Posterior cingulate gyrus (tissue), 11 donors: ENCODE data around the gene MBTPS1.
A peak's percentile ranks its signal among the peaks of the same experiment; 100 is the strongest.

ENCODE experiments used
- DNase-seq, 10 donors: peaks; one replicate each; pipeline versions ENCODE4 v3.0.0 to v3.0.0-alpha.2; 2020 to 2021; ENCODE audit warnings: mixed read lengths in 3 of 10
- intact Hi-C: fragments of 100-400 bp; cut with DNase I; formaldehyde crosslinking; loops from one replicate; pipeline ENCODE4 v1.15.1; 2023

MBTPS1 gene

GRCh38 chr16:84082835-84083569 is 33.7 kb downstream of the MBTPS1 start:
- intact Hi-C loops: loop anchor here (10.0 kb wide), 2 partner anchors 102 to 402 kb away; partner anchors contain the start of gene TAF1C
- peak in 1 of 10 donors; percentile 52 for DNase-seq

GRCh38 chr16:84082110-84082509 is 34.6 kb downstream of the MBTPS1 start:
- intact Hi-C loops: loop anchor here (10.0 kb wide), 2 partner anchors 103 to 403 kb away; partner anchors contain the start of gene TAF1C

GRCh38 chr16:84081446-84081989 is 35.2 kb downstream of the MBTPS1 start:
- DNase-seq: peak in 1 of 10 donors; percentile 39
- intact Hi-C loops: loop anchor here (10.0 kb wide), 2 partner anchors 103 to 403 kb away; partner anchors contain the start of gene TAF1C

More at GRCh38 chr16:84082110-84082509, 34.6 kb downstream of the MBTPS1 start:
- DNase-seq: peak in 1 of 10 donors; percentile 60

GRCh38 chr16:84080813-84081212 is 35.9 kb downstream of the MBTPS1 start:
- no peak for DNase-seq
- intact Hi-C loops: loop anchor here (10.0 kb wide), 2 partner anchors 104 to 404 kb away; partner anchors contain the start of gene TAF1C

DNA sequence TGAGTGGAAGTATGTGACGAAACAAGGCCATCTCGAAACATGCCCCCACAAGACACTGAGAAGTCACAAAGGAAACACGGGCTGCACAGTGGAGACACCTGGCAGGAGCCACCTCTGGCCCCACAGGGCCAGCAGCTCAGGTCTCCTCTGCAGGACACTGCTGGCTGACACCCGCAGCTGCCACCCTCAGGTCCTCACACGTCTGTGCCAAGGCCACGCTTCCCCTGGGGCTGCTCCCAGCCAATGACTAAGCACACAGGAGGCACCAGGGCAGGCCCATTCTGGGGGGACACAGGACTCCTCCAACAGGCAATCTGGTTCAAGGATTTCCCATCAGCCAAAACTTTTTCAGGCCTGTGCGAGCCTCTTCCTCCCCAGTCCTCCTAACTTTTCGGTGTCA is 36.4 kb downstream of the MBTPS1 start:
- peak in 1 of 10 donors; percentile 67 for DNase-seq
- intact Hi-C loops: loop anchor here (10.0 kb wide), 2 partner anchors 104 to 404 kb away; partner anchors contain the start of gene TAF1C

DNA sequence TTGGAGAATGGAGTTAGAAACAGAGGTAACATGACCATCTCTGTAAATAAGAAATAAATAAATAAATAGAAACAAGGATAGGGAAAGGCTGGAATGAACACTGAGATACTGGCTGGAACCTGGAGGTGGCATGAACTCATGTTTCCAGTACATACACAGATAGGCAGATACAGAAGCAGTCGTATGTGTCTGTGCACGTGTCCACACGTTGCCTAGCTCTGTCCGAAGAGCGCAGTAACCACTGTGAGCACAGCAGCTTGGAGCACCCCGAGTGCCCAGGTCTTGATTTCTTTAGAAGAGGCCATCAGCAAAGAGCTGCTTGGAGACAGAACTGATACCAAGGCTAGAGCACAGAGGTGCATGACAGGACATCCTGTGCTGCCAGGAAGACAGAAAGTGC is 37.1 kb downstream of the MBTPS1 start:
- intact Hi-C loops: loop anchor here (10.0 kb wide), 2 partner anchors 105 to 405 kb away; partner anchors contain the start of gene TAF1C
- DNase-seq: peak in 1 of 10 donors; percentile 27

- intact Hi-C loops: no loop called here
- no peak for DNase-seq
Measured at GRCh38 chr16:84075376-84075775, 41.4 kb downstream of the MBTPS1 start.

DNA sequence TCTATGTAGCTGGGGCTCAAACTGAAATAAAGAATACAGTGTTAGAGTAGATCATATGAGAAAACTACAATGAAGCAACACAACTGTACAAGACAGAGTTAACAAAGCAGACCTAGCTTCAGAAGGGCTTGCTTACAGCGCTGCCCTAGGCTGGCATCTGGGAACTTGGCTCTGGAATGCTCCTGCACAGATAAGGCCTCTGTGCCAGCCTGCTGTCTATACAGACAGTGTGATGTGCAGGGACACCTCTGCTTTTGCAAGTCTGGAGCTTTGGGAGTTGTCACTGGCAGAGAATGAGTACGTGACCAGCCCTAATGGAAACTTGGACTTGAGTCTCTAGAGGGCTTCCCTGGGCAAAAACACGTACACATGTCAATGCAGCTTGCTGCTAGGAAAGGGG is 42.0 kb downstream of the MBTPS1 start:
- intact Hi-C loops: no loop called here
- peak in 1 of 10 donors; percentile 43 for DNase-seq

- no peak for DNase-seq
- intact Hi-C loops: no loop called here
Measured at GRCh38 chr16:84072014-84072413, 44.7 kb downstream of the MBTPS1 start.

DNA sequence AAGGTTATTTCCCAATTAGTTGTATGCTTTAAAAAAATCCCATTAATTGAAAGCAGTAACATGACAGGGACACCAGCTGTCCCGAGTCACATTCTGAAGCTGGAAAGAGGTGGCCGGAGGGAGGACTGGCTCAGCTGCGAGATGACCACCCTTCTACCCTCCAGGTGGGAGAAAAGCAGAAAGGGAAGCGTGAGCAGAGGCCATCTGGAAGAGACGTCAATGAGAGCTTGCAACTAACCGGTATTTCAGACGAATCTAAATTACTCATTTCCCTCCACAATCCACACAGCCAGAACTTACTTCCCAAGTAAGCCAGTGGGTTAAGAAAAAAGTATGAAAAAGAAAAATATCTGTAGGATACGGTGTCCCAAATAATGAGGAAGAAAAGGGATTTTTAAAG is 45.6 kb downstream of the MBTPS1 start:
- intact Hi-C loops: no loop called here
- DNase-seq: no peak

DNA sequence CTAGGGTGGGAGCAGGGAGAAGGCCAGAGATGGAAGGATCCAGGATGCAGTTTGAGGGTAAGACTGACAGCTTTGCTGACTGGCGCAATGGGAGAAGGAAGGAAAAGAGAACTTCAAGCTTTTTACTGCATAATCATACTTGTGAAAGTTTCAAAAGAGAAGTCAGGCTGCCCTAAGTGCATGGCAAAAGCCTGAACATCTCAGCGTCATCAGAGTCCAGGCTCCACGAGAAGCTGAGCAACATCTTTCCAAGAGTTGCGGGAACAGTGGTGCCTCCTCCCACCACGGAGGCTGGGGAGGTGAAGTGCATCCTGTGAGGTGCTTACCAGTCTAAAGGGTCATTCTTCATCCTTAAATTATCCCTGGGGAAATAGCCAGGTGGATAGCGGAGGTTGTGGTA is 47.2 kb downstream of the MBTPS1 start:
- intact Hi-C loops: no loop called here
- peak in 1 of 10 donors; percentile 80 for DNase-seq

DNA sequence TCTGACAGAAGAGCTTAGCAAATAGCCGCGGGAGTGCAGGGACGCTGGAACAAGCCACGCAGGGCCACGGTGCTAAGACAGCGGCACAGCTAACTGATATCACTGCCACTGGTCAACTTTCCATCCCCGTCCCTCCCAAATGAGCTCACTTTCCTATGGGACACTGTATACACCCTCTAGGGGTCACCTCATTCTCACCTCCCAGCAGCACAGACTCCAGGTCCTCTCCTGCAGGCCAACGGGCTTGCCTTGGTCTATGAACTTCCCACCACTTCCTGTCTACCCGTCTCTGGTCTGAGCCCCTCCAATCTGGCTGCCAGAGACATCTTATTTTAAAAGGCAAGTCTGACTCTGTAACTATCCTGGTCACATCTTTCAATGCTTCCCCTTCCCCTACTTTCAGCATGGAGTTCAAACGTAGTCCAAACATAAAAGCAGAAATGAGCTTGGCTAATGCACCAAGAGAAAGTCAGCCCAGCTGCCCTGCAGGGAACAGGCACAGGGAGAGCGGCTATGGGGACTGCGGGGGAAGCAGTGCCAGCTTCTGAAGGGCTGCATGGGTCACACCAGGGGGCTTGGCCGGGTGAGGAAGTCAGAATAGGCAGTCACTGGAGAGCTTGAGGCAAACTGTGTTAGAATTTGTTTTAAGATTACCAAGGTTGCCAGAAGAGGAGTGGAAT is 47.8 kb downstream of the MBTPS1 start:
- intact Hi-C loops: no loop called here
- peak in 1 of 10 donors; percentile 49 for DNase-seq

DNA sequence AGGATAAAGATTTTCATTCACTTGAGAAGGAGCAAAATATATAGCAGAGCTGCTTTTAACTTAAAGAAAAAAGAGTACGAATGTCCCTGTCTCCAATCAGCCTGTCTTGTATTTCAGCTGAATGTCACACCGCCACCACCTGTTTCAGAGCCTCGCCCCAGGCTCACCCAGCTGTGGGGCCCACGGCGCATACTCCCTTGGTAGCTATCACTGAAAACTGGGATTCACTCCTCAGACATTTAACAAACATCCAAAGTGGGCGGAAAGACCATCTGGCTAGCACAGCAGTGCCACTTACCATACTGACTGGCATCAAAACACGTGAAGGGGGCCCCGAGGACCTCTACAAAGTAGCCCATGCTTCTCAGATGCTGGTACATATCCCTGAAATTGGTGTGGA is 48.7 kb downstream of the MBTPS1 start:
- intact Hi-C loops: no loop called here
- DNase-seq: peak in 1 of 10 donors; percentile 74

DNA sequence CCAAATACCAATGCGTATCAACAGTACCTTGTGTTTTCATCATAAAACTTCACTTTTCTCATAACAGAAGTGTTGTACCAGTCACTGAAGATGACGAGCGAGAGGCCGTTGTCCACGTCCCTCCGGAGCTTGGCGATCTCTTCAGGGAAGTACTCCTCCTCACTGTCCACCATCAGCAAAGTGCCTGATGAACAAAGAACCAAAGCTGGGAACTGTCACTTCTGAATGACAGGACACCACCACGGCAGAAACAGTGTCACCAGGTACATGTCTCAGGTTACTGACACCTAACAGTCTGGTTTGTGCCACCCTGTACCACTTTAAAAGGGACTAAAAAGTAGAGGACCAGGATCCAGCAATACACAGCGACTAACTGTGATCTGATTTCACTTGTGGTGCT is 49.1 kb downstream of the MBTPS1 start:
- DNase-seq: peak in 1 of 10 donors; percentile 5
- intact Hi-C loops: no loop called here

DNA sequence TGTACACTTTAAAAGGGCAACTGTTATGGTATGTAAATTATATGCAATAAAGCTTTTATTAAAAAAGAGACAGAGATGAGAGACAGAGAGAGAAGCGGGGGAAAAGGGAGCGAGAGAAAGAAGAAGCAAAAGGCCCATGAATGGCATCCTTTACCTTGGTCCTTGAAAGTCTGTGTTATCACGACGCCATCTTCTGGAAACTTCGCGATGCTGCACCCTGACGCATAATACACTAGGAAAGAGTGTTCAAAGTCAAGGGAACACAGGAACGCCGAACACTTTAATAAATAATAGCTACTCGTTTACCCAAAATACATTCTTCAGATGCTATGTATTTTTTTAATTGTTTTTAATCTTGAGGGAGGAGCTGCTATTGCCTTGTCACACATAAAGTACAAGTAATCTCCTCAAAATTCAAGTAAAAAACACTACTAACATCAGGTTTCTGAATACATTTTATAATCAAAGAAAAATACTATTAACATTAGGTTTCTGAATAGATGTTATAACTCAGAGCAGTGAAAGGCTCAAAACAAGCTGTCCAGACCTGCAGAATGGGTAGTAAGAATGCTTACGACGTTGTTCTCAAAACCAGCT is 51.1 kb downstream of the MBTPS1 start:
- DNase-seq: peak in 7 of 10 donors; percentile 62 to 93 (median 74)
- intact Hi-C loops: loop anchor here (1.0 kb wide), 2 partner anchors 98 to 109 kb away; no protein-coding TSS in a partner anchor

- no peak for DNase-seq
Measured at GRCh38 chr16:84063980-84064379, 52.8 kb downstream of the MBTPS1 start.

GRCh38 chr16:84062734-84063640 is 53.8 kb downstream of the MBTPS1 start:
- intact Hi-C loops: loop anchor here (1.0 kb wide), 1 partner anchor 95 kb away; the partner anchor contains the start of gene NECAB2
- peak; percentile 68 to 97 (median 85) for DNase-seq

More at GRCh38 chr16:84063980-84064379, 52.8 kb downstream of the MBTPS1 start:
- intact Hi-C loops: no loop called here

GRCh38 chr16:84061236-84061819 is 55.4 kb downstream of the MBTPS1 start:
- intact Hi-C loops: no loop called here
- peak in 1 of 10 donors; percentile 31 for DNase-seq
